GM23338 (cell line): ENCODE data around the gene CCDC54.

Source experiments
- CREB1 ChIP-seq: fragments of 250-450 bp; sonication (Bioruptor Pico); IDR thresholded peaks from 2 replicates; pipeline ENCODE4 v1.5.0; 2020; ENCODE audit warnings: low read depth, mild to moderate bottlenecking, moderate library complexity
- EZH2 ChIP-seq: fragments of 200-600 bp; sonication (generic); IDR thresholded peaks from one replicate; pipeline ENCODE4 v1.8.0; 2017; ENCODE audit warnings: antibody characterized with exemption, mild to moderate bottlenecking, low read depth; ENCODE audit not compliant: unreplicated experiment
- EZH2phosphoT487 ChIP-seq: fragments of 200-600 bp; sonication (generic); IDR thresholded peaks from one replicate; pipeline ENCODE4 v1.8.1; 2018; ENCODE audit warnings: antibody characterized with exemption; ENCODE audit not compliant: unreplicated experiment
- NANOG ChIP-seq: IDR thresholded peaks from 2 replicates; pipeline ENCODE4 v1.6.1; 2016; ENCODE audit warnings: antibody characterized with exemption, borderline replicate concordance
- POLR2AphosphoS5 ChIP-seq: IDR thresholded peaks from 2 replicates; pipeline ENCODE4 v1.6.1; 2016; ENCODE audit warnings: antibody characterized with exemption, low read depth
- REST ChIP-seq: IDR thresholded peaks from one replicate; pipeline ENCODE4 v1.6.1; 2018; ENCODE audit warnings: antibody characterized with exemption; ENCODE audit not compliant: unreplicated experiment
- STAT1 ChIP-seq: IDR thresholded peaks from one replicate; pipeline ENCODE4 v1.6.1; 2016; ENCODE audit warnings: antibody characterized with exemption; ENCODE audit not compliant: unreplicated experiment
- ZNF114 ChIP-seq: fragments of 250-450 bp; sonication (Bioruptor Pico); IDR thresholded peaks from 2 replicates; pipeline ENCODE4 v1.5.0; 2020; ENCODE audit warnings: mild to moderate bottlenecking, moderate library complexity
- ZNF462 ChIP-seq: fragments of 250-450 bp; sonication (Bioruptor Pico); IDR thresholded peaks from 2 replicates; pipeline ENCODE4 v1.5.0; 2020; ENCODE audit warnings: mild to moderate bottlenecking, moderate library complexity
- TF ChIP-seq, protein P1 (sequence below), 2 experiments: fragments of 200-600 bp in 1 of 2; sonication (generic) in 1 of 2; conservative IDR thresholded peaks; 2 replicates each; pipeline versions ENCODE4 v1.5.1 to v1.6.1; 2016 to 2017; ENCODE audit warnings: antibody characterized with exemption in 2 of 2, low read depth in 2 of 2, mild to moderate bottlenecking in 2 of 2, moderate library complexity in 1 of 2

- TF ChIP-seq STAT1 (no peak), EZH2phosphoT487 (no peak), ZNF114 (CRISPR knock-in tag) (no peak), REST (no peak), EZH2 (no peak), POLR2AphosphoS5 (no peak), CREB1 (no peak), NANOG (no peak), ZNF462 (CRISPR knock-in tag) (no peak)
- TF ChIP-seq, protein P1, sequence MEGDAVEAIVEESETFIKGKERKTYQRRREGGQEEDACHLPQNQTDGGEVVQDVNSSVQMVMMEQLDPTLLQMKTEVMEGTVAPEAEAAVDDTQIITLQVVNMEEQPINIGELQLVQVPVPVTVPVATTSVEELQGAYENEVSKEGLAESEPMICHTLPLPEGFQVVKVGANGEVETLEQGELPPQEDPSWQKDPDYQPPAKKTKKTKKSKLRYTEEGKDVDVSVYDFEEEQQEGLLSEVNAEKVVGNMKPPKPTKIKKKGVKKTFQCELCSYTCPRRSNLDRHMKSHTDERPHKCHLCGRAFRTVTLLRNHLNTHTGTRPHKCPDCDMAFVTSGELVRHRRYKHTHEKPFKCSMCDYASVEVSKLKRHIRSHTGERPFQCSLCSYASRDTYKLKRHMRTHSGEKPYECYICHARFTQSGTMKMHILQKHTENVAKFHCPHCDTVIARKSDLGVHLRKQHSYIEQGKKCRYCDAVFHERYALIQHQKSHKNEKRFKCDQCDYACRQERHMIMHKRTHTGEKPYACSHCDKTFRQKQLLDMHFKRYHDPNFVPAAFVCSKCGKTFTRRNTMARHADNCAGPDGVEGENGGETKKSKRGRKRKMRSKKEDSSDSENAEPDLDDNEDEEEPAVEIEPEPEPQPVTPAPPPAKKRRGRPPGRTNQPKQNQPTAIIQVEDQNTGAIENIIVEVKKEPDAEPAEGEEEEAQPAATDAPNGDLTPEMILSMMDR (conservative IDR thresholded peaks at IDR 0.05; ENCODE audit: low read depth in 2 of 2) = no peak
These were observed 31.3 kb upstream of the CCDC54 start for GRCh38 chr3:107345822-107346405.
